Cardiac muscle cell (in vitro differentiated cells and primary cell): ENCODE results near the gene EZR. TPM values are rescaled to one million over a fixed set of nuclear protein-coding genes. Genes with fewer than 3 reads are reported as not detected.

Source experiments
- DNase-seq, 2 donors: peaks; one replicate each; pipeline versions ENCODE4 v3.0.0 to v3.0.0-alpha.2; 2010 to 2017; ENCODE audit warnings: low read depth in 1 of 2, low spot score in 1 of 2
- H3K27ac ChIP-seq: fragments of 200-600 bp; sonication (generic); 2 replicates; pipeline ENCODE4 v1.5.1; 2016
- H3K27me3 ChIP-seq: fragments of 200-600 bp; sonication (generic); 2 replicates; pipeline ENCODE4 v1.6.0; 2016; ENCODE audit warnings: control low read depth
- H3K36me3 ChIP-seq: fragments of 200-600 bp; sonication (generic); 2 replicates; pipeline ENCODE4 v1.5.1; 2016; ENCODE audit warnings: control low read depth
- H3K4me1 ChIP-seq: fragments of 200-600 bp; sonication (generic); 2 replicates; pipeline ENCODE4 v1.8.1; 2017; ENCODE audit warnings: low read depth, mild to moderate bottlenecking, mixed run types
- H3K4me3 ChIP-seq: fragments of 200-600 bp; sonication (generic); 2 replicates; pipeline ENCODE4 v1.5.1; 2016; ENCODE audit warnings: mild to moderate bottlenecking
- H3K9me3 ChIP-seq: fragments of 200-600 bp; sonication (generic); 2 replicates; pipeline ENCODE4 v1.5.1; 2017; ENCODE audit warnings: low read depth, mild to moderate bottlenecking, control low read depth
- polyA plus RNA-seq: library from polyadenylated mRNA; unstranded; fragments of >200 nt; fragmentation: Nextera tagmentation; extraction: Ambion mirVana; gene quantifications from 2 replicates; pipeline ENCODE4 v1.2.1, GENCODE V29; 2016
- total RNA-seq: library from RNA; depleted of rRNA; stranded (reverse); fragments of >200 nt; gene quantifications from 2 replicates; pipeline ENCODE4 v1.2.3, GENCODE V29; 2016
- TF ChIP-seq, protein P1 (sequence below): IDR thresholded peaks from 2 replicates; pipeline ENCODE4 v1.5.1; 2012; ENCODE audit warnings: low read depth, mild to moderate bottlenecking, low read length

The EZR gene
- total and polyA plus RNA-seq, 2 experiments from 2014 or later, result 356 to 448 TPM

DNA sequence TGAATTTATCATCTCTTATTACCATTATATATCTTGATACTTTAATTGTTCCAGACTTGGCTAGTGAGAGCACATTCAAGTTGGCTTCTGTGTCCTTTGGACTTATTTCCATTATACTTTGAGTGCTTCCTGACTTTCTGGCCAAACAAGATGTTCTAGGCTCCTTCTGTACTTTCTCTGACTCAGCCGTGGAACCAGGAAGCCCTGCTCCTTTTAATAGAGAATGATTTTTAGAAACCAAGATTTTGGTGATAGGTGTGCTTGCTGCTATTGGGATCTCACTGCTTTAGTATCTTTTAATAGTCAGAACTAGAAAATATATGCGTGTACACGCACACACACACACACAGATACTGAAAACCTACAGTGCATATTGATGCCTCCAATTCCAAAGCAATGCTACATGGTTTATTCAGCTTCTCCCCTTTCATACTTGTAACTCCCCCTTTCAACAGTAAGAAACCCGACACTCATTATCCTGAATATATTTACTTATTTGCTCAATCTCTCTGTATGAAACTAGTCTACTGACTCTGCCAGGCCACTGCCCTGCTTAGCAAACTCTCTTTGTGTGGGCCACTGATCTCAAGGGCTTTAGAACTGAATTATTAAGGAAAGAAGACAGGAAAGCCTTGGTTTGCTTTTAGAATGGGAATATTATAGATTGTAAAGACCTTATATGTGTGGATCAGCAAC is 42.7 kb upstream of the EZR start:
- TF ChIP-seq, protein P1, sequence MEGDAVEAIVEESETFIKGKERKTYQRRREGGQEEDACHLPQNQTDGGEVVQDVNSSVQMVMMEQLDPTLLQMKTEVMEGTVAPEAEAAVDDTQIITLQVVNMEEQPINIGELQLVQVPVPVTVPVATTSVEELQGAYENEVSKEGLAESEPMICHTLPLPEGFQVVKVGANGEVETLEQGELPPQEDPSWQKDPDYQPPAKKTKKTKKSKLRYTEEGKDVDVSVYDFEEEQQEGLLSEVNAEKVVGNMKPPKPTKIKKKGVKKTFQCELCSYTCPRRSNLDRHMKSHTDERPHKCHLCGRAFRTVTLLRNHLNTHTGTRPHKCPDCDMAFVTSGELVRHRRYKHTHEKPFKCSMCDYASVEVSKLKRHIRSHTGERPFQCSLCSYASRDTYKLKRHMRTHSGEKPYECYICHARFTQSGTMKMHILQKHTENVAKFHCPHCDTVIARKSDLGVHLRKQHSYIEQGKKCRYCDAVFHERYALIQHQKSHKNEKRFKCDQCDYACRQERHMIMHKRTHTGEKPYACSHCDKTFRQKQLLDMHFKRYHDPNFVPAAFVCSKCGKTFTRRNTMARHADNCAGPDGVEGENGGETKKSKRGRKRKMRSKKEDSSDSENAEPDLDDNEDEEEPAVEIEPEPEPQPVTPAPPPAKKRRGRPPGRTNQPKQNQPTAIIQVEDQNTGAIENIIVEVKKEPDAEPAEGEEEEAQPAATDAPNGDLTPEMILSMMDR, result no peak
- no peaks in the 10 kb centered on the region for H3K4me1 ChIP-seq
- H3K27me3 ChIP-seq, result no peaks in the 10 kb centered on the region
- H3K27ac ChIP-seq, result no peak overlapping the region
- H3K36me3 ChIP-seq, result no peaks in the 10 kb centered on the region
- no peak for DNase-seq
- no peaks in the 10 kb centered on the region for H3K9me3 ChIP-seq
- H3K4me3 ChIP-seq, result no peak overlapping the region

DNA sequence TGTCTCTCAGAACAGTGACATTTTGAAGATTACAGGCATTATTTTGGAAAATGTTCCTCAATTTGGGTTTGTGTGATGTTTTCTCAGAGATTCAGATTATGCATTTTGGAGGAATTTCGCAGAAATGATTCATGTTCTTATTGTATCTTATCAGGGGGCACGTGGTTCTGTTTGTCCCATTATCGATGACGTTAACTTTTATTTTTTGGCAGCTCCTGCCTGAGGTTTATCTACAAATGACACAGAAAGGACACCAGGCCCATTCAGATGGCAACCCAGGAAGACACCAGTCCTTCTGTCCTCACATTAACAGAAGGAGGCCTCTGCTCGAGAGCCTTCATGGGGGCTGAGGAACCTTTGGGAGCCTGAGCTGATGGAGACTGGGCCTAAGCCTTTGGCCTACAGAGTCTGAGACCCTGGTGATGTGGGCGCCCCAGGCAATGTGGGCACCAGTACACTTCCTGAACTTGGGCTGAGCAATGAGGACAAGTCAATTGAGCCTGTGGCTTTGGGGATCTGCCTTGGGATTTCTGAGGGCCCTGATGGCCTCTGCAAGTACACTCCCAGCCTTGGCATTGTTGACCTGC is 41.2 kb upstream of the EZR start:
- Histone ChIP-seq H3K9me3 (no peaks in the 10 kb centered on the region), H3K4me1 (no peaks in the 10 kb centered on the region), H3K27ac (no peak overlapping the region), H3K27me3 (no peaks in the 10 kb centered on the region), H3K36me3 (no peaks in the 10 kb centered on the region), H3K4me3 (no peak overlapping the region)
- TF ChIP-seq, protein P1, result no peak
- DNase-seq, result no peak

DNA sequence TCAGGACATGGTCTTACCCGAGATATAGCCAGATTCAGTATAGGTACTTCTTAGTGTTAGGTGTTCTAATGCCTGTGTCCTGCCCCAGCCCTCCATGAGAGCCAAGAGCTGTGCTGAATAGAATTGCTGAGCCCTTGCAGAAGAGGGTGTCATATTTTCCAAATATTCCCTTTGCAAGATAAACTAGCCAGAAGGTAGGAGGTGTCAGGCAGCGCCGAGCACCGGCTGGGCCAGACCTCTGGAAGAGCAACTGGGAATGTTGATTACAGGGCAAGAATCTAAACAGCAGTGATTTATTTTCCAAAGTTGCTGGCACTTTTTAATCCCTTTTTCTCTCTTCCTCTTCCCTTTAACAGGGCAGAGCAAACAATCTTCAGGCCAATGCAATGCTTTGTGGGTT is 37.1 kb upstream of the EZR start:
- no peaks in the 10 kb centered on the region for H3K9me3 ChIP-seq
- H3K4me3 ChIP-seq, result no peak overlapping the region
- H3K27ac ChIP-seq, result peak overlapping the region; percentile 34
- H3K27me3 ChIP-seq, result no peaks in the 10 kb centered on the region
- peaks cover 12% of the 10 kb centered on the region for H3K4me1 ChIP-seq
- H3K36me3 ChIP-seq, result no peaks in the 10 kb centered on the region
- TF ChIP-seq, protein P1, result no peak
- DNase-seq, result no peak

DNA sequence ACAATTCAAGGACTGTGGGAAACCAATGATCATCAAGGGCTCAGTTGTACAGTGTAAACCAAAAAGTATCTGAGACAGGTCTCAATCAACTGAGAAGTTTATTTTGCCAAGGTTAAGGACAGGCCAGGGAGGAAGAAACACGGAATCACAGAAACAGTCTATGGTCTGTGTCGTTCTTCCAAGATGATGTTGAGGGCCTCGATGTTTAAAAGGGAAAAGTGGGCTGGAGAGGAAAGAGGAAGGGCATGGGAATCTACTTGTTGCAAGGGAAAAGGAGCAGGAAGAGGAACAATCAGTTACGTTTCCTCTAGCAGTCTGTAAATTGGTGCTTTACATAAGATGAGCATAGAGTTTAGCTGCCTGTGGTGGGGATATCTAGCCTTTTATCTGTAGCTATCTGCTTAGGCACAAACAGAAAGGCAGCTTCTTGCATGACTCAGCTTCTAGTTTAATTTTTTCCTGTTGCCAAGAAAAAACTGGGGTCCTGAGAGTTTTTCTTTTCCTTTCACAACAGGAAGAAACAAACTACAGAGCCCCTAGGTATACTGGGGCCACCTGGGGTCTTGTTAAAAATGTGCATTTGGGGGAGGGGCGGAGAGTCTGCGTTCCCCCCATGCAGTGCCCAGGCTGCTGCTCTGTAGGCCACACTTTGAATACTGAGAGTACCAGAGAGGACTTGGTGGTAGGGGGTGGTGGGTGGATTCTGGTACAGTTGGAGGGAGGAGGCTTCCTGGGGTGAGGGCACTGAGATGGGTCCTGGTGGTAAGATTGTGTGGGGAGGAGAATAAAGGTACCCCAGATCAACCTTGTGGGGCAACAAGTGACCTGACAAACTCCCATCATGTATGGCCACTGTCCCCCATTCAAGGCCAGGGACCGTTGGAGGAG is 35.3 kb upstream of the EZR start:
- DNase-seq, result peak in 1 of 2 donors; percentile 74
- H3K4me1 ChIP-seq, result peaks cover 19% of the 10 kb centered on the region
- TF ChIP-seq, protein P1, result no peak
- no peaks in the 10 kb centered on the region for H3K27me3 ChIP-seq
- no peaks in the 10 kb centered on the region for H3K9me3 ChIP-seq
- no peak overlapping the region for H3K27ac ChIP-seq
- no peak overlapping the region for H3K4me3 ChIP-seq
- no peaks in the 10 kb centered on the region for H3K36me3 ChIP-seq

DNA sequence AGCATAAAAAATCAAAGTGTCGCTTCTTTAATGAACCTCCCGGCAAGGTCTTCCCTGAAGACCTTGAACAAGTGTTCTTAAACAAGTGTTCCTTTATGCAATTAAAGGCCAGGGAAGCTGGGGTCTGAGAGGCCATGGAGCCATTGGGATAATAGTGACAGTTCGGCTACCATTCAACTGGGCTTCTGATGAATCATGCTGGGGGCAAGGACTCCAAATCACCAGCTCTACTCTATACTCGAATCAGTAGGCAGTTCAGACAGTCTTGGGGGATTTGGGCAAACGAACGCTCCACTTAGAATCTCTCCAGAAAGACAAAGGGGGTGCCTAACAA is 34.7 kb upstream of the EZR start:
- H3K4me3 ChIP-seq, result no peak overlapping the region
- H3K4me1 ChIP-seq, result peaks cover 19% of the 10 kb centered on the region
- H3K27ac ChIP-seq, result peak overlapping the region; percentile 55
- no peaks in the 10 kb centered on the region for H3K9me3 ChIP-seq
- DNase-seq, result no peak
- TF ChIP-seq, protein P1, result no peak
- no peaks in the 10 kb centered on the region for H3K27me3 ChIP-seq
- H3K36me3 ChIP-seq, result no peaks in the 10 kb centered on the region
